ENCODE results near the gene BUD23.
"Not testable (repeated sequence)": the region's sequence is repeated elsewhere in the genome, so short reads cannot be mapped to it uniquely, and the experiment has no call there.

The BUD23 gene

DNA sequence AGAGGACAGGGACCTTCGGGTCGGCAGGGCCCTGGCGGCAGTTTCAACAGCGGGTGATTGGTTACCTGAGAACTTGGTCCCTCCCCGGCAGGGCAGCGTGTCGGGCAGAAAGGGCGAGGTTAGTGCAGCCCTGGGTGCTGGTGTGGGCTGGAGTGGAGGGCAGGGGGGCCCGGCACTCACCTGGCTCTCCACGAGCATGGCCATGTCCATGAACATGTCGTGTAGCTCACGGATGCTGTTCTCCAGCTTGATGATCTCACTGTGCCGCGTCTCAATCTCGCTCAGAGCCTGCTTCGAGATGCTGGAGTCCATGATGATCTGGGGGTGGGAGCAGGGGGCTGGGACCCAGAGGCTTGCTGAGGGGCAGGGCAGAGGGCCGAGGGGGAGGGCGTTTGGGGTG is 19.3 kb downstream of the BUD23 start:
- no peak for DNase-seq

DNA sequence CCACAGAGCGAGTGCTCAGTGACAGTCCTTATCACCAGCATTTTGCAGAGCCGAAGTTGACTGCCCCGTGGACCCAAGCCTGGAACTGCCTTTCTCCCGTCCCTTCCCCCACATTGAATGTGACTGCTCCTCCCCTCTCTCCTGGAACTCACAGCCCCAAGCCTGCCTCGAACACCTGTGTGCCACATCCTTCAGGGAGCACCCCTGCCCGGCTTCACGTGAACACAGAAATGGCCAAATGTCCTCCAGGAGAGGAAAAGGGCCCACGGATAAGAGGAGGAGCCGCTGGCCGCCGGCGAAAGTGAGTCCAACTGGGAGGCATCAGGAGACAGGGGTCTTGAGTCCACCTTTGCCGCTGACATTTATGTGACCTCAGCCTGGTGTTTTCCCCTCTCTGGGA is 19.8 kb downstream of the BUD23 start:
- DNase-seq, result no peak

DNA sequence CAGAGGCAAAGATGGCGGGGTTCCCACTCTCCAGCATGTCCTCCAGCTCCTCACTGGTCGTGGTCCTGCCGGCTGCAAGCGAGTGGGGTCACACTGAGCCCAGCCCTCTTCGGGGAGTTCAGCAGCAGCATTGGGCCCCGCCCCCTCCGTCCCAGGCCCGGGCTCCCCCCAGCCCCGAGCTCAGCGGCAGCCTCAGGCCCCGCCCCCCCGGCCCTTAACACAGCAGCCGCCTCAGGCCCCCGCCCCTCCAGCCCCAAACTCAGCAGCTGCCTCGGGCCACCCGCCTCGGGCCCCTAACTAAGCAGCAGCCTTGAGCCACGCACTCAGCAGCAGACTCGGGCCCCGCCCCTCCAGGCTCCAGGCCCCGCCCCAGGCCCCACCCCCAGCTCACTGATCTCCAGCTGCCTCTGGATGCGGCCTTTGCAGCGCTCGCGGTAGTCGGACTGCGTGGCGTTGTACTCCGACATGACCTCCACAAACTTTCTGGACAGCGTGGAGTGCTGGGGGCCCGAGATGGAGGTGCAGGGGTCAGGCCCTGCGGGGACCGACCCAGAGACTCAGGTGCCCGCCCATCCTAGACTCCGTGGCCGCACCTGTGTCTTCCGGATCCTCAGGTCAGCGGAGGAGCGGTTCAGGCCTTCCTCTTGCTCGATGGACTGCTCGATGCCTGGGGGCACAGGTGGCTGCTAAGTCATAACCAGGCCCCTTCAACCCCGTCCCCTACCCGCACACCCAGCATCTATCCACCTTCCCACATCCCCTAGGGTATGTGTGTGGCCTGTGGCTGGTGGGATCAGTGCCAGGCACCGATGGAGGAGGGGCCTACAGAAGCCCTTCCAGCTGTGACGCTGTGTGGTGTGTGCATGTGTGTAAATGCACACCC is 20.6 kb downstream of the BUD23 start:
- no peak for DNase-seq

DNA sequence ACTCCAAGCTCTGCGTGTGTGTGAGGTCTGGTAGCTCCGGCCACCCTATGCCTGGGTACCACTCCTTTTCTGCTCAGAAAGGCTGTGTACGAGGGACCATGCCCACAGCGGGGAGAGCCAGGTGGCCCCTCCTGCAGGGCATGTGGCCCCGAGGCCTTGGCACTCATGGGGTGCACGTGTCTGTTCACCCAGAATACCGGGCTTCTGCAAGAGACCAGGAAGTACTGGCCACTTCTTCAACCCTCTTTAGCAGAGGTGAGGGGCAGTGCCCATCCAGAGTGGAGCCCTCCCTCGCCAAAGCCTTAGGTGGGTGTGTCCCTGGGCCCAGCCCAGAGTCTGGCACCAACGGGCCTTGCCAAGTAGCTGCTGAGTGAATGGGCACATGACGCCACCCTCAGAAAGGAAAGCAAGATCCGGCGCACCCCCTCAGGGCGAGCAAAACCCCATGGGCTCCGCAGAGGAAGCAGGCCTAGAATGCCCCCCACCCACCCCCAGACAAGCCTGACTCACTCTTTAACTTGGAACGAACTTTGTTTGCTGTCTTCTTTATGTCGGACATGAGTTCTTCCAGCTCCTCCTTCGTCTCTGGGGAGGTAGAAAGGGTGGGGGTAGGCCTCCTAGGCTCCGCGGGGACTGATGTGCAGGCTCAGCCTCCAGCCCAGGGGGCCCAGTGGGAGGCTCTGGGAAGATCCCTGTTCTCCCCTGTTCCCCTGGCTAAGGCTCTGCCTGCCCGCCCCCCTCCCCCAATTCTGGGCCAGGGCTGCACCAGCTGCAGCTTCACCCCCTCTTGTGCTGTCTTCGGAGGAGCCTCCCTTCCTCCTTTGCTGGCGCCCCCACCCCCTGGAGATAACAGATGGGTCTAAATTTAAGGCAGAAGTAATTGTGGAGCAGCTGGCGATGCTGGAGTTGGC is 21.5 kb downstream of the BUD23 start:
- DNase-seq, result peak; percentile 13

DNA sequence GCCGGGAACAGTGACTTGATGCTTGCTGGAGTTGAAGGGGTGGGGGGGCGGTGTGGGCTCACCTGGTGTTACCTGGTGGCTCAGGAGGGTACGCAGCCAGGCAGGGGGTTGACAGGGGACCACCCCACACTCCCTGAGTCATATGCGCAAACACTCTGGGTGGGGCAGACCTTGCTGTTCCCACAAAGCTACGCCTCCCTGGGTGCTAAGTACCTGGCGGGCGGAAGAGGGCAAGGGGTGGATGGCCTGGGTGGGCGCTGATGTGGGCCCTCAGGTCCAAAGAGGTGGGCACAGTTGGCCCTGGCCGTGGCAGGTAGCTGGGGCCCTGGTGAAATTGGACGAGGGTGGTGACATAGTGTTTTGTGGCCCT is 22.1 kb downstream of the BUD23 start:
- no peak for DNase-seq

DNA sequence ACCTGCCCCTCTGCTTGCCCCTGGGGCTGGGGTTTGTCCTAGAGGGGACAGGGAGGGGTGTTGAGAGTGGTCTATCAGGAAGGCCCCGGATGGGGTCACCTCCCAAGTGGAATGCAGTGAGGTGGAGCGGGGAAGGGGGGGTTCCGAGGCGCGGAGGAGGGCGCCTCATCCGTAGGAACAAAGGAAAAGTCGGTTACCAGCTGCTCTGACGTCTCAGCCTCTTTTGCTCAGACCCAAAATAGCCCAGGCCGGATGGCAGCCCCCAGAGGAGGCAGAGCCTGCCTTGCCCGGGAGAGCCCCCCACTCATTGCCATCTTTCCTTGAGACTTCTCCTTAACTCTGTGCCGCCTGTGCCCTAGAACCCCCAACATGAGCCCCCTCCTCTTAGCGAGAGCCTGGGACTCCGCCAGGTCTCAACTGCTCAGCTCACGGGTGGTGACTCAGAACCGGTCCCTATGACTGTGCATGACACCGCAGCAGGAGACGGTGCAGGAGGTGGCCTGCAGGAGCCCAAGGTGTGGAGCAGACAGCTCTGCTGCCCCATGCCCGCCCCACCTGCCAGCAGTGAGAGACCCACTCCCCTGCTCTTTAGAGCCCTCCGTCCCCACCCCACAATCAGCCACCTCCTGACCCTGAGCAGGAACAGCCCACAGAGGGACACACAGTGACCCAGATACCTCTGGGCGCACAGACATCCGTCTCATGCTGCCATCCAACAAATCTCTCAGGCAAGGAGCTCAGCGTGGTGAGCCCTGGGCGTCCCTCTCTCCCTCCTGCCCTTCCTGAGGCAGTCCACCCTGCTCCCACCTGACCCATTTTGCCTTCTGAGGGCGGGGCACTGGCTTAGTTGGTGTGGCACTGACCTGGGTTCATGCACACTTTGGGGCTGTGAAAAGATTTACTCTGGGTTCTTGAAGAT is 23.0 kb downstream of the BUD23 start:
- no peak for DNase-seq

DNA sequence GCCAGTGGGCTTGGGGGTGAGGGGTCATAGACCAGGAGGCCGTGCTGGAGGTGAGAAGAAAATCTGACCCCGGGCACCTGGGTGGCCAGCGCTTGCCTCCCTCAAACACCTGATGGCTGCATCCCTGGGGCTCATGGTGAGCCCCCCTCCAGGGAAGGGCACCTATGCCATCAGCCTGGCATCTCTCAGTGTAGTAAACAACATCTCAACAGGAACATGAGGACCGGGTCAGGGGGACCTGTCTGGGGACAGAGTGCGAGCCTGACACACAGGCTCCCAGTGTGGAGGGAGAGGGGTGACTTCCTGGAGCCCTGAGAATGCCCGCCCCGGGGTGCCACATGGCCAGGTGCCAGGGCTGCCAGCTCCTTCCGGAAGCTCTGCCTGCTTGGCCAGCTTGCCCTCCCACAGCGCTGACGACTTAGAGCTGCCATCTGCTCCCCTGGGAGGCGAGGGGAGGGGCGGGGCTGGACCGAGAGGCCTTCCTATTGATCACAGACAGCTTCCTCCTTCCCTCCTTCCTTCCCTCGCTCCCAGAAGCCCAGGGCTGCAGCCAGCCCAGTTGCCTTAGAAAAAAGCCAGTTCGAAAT is 23.7 kb downstream of the BUD23 start:
- DNase-seq, result no peak

DNA sequence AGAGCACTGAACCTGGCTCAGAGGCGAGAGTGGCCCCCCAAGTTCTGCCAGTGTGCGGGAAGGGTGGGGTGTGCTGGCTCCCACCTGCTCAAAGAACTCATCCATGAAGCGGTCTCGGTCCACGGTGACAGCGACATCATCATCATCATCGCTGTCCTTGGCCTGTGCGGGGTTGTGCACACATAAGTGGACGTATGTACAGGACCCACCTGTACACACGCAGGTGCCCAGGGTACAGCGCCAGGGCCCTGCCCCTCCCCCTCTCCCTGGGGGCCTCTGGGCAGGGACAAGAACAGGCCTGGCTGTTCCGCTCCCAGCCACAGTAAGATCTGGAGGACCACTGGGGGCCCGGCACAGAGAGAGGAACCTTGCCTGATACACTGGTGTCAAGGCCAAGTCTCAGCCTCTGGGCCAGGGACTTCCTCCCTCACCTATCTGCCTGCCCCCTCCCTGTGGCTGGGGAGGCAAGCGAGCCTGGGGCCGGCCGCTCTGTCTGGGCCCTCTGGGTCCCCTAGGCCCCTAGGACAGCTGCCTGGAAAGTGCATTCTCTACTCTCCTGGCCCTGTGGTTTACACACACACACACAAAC is 25.7 kb downstream of the BUD23 start:
- no peak for DNase-seq

DNA sequence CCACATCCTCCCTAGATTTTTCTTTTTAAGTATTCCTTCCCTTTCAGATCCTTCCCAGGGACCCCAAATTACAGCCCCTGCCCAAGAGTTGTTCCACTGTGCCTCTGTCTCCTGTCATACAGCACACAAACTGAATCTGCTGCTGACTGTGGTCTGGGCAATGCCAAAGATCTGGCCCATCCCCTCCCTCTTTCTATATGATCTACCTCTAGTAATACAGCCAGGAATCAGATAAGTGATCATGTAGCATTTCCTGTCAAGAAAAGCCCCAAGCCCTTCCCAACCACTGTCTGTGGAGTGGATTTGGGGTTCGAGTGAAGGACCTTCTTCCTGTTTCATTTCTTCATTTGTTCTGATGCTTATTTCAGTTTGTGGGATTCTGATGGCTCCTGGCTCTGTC is 29.4 kb downstream of the BUD23 start:
- no peak for DNase-seq

DNA sequence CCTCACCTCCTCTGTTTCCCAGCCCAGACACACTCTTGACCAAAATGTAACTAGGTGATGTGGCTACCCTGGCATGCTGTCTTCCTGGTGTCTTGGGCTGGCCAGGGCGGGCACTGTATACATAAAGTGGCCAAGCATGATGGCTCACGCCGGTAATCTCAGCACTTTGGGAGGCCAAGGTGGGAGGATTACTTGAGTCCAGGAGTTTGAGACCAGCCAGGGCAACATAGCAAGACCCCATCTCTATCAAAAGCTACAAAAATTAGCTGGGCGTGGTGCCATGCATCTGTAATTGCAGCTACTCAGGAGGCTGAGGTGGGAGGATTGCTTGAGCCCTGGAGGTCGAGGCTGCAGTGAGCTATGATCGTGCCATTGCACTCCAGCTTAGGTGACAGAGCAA is 29.9 kb downstream of the BUD23 start:
- not testable (repeated sequence) for DNase-seq

DNA sequence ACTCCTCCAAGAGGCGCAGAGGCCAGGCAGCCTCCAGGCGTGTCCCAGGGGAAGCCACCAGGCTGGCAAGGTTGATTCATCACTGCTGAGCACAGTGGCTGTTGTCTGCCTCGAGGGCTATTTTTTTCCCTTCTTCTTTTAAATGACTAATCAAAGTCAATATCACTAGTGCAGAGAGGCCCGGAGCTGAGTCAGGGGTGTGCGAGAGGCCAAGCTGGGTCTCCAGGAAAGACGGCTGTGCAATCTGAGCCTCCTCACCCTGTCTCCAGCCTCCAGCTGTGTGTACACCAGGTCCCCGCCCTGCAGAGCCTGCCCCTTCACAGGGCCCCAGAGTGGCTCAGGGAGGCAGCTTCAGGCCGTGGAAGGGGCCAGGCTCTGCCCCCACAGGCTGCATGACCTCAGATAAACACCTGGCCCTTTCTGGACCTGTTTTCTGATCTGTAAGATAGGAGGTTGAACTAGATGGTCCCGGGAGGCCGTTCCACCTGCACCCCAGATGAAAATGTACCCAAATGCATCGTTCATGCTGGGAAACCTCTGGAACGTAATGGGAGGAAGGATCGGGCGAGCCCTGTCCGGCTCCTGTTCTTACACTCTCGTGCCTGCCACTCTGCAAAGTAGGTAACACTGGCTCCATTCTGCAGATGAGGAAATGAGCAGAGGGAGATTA is 32.4 kb downstream of the BUD23 start:
- no peak for DNase-seq

DNA sequence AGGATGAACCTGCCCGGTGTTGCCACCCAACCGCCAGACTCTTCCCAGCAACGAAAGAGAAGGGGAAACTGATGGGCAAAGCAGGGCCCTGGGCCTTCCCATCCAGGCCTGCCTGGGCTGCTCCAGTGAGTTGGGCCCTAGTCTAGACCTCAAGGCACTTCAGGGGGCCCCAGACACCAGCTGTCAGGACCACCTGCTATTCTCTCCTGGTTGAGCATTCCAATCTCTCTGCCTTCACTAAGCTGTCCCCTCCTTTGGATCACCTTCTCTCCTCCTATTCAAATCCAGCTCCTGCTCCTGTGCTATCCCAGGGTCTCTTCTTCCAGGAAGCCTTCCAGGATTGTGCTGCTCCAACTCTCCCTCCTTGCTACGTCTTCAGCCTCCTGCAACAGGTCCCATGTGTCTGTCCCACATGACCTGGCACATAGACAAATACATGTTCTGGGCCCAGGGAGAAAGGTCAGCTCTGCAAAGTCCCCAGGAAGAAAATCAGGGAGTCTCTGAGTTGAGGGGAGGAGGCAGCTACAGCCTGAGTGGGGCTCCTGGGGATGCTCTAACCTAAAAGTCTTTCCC is 33.0 kb downstream of the BUD23 start:
- no peak for DNase-seq

DNA sequence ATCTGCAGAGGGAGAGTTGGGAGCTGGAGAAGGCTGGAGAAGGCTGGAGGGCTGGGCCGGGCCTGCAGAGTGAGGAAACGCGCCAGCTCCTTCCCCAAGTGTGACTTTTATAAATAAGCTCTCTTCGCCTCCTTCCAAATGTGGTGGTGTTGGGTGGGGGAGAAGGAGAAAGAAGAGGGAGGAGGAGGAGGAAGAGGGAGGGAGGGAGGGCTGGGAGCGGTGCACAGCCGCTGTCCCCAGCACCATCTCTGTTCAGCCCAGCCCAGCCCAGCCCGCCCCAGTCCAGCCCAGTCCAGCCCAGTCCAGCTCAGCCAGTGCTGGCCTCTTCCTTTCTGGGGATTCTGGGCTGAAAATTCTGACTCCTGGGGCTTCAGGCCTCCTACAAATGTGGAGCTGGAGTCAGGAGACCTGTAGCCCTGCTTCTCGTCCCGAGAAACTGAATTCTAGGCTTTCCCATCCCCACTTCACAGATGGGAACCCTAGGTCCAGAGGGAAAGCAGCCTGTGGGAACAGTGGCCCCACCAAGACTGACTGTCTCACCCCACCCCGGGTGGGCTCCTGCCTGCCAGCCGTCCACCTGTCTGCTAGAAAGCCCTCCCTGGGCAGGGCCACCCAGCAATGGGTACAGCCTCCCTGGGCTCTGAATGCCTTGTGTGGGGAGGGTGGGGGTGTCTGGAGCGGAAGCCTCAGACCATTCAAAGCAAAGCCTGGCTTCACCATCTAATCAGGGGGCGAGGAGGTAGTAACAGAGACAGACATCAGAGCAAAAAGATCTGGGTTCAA is 33.8 kb downstream of the BUD23 start:
- DNase-seq, result no peak

DNA sequence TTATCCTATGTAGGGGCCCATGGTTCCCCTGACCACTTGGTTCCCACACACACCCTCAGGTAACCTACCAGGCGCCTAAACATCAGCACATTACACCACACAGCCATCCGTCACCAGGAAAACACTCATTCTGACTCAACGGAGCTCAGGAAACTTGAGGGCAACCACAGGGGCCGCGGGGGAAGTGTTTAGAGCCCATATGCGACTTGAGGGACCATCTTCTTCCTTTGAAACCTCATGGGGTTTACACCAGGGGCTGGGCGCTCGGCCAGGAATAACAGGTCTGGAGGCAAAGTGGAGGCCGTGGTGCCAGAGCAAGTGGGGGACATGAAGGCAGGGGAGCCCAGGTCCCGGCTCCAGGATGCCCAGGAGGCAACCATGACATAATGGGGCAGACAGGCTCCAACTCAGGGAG is 34.6 kb downstream of the BUD23 start:
- DNase-seq, result no peak

DNA sequence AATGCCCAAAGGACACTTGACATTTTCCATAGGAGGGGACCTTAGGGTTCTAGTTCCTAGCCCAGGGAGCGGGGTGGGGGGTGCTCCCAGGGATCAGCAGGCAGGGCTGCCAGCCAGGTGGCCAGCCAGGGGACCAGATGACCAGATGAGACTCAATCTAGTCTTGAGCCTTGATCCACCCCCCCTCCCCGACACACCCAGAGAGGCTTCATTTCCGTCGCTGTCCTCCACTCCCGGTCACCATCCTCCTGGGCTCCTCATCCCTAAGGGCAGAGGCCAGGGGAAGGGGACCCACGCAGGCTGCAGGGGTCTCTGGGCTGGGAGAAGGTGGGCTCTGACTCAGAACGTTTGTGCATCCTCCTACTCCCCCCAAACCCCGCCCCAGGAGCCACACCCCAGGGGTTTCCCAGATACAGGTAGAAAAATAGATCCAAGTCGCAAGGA is 35.1 kb downstream of the BUD23 start:
- DNase-seq, result no peak

DNA sequence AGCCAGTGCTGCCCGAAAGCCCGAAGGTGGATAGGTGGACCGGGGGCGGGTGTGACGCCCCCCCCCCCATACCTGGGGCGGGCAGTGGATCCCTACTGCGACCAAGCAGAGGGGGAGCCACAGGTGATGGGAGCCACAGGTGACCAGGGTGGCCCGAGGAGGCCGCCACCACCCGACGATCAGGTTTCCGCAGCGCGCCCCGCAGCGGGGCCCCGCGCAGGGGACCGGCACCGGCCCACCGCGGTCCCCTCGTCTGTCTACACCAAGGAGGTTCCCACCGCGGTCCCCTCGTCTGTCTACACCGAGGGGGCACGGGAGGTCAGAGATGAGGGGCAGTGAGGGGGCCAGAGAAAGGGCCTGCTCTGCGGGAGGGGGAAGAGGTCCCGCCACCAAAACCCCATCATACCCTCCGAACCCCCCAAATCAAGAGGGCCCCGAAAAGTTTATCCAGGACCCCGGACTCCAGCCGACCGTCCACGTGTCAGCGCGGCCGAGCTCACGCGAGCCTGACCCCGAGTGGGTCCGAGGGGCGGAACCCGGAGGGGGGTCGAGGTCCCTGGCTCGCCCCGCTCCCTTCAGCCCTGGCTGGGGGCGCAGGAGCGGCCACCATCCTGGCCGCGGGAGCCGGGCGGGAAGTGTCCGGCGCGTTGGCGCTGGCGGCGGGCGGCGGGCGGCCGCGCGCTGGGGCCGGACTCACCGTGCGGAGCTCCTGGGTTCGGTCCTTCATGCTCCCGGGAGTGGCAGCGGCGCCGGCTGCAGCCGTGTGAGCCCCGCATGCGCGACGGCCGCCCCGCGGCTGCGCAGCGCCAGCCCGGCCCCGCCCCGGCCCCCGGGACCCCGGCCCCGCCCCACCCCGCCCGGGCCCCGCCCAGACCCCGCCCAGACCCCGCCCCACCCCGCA is 35.8 kb downstream of the BUD23 start, which contains the start of gene STX1A:
Gene STX1A, minus strand, starts transcription at position 765 of the 901 bp plus-strand sequence. Its CDS starts 38 bp downstream, at position 727.
- peak; percentile 44 for DNase-seq

DNA sequence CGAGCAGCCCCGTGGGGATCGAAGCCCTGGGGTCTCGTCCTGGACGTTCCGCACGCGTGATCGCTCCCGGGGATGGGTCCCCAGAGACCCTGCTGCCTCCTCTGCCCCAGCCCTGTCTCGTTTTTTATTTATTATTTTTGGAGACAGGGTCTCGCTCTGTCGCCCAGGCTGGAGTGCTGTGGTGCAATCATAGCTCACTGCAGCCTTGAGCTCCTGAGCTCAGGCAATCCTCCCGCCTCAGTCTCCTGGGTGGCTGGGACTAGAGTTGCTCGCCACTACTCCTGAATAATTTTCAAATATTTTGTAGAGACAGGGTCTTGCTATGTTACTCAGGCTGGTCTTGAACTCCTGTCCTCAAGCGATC is 36.4 kb downstream of the BUD23 start:
- DNase-seq, result no peak

DNA sequence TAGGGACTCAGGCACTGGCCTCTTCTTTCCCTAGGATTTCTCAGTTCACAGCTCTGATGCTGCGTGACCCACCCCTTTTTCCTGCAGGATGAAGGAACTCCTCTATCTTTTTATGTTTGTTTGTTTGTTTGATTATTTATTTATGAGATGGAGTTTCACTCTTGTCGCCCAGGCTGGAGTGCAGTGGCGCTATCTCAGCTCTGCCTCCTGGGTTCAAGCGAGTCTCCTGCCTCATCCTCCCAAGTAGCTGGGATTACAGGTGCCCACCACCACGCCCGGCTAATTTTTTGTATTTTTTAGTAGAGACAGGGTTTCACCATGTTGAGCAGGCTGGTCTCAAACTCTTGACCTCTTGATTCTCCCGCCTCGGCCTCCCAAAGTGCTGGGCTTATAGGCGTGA is 37.0 kb downstream of the BUD23 start:
- not testable (repeated sequence) for DNase-seq

DNA sequence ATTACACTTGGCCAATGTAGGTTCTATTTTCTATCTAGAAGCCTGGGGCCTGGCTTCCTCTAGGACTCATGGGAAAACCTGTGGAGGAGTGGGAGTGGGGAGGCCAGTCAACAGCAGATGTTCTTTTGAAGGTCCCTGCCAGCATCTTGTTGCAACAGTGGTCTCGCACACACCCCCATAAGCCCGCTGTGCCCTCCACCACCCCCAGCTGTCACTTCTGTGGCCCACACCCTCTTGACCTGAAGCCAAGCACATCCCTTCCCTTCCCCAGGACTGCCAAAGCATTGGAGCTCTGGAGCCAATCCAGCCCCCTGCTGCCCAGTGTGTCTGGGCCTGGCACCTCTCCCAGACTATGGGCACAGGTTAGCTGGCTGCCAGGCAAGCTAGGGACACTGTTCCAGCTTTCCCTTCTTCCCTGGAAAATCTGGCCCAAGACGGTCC is 38.0 kb downstream of the BUD23 start:
- DNase-seq, result no peak

All from NCI-H2227 treated with DMSO at 0.1 percent for 48 hours (cell line).